Mesendoderm (in vitro differentiated cells): ENCODE results near the gene SEMA4C.

Experiments
- DNase-seq: peaks from one replicate; pipeline ENCODE4 v3.0.0; 2013
- H2AK5ac ChIP-seq: 2 replicates; pipeline ENCODE4 v1.6.1; 2013; ENCODE audit warnings: low read length, inconsistent platforms
- H2BK120ac ChIP-seq: 2 replicates; pipeline ENCODE4 v1.6.1; 2013; ENCODE audit warnings: low read depth, mild to moderate bottlenecking, low read length, moderate library complexity, mixed read lengths
- H2BK15ac ChIP-seq: replicated peaks from 2 replicates; pipeline ENCODE4 v1.6.1; 2013; ENCODE audit warnings: low read depth, mild to moderate bottlenecking, moderate library complexity
- H2BK5ac ChIP-seq: 2 replicates; pipeline ENCODE4 v1.6.1; 2013; ENCODE audit warnings: low read length, inconsistent platforms
- H3K18ac ChIP-seq: 2 replicates; pipeline ENCODE4 v1.6.1; 2013; ENCODE audit warnings: mild to moderate bottlenecking, low read length, mixed read lengths
- H3K23ac ChIP-seq: one replicate; pipeline ENCODE4 v1.6.1; 2013; ENCODE audit warnings: low read length
- H3K27ac ChIP-seq: 2 replicates; pipeline ENCODE4 v1.5.1; 2013; ENCODE audit warnings: low read depth, mild to moderate bottlenecking, inconsistent platforms, low read length, moderate library complexity
- H3K27me3 ChIP-seq: 2 replicates; pipeline ENCODE4 v1.6.1; 2013; ENCODE audit warnings: low read length, control low read depth, mild to moderate bottlenecking, inconsistent platforms; ENCODE audit not compliant: insufficient read depth, poor library complexity
- H3K36me3 ChIP-seq: 2 replicates; pipeline ENCODE4 v1.6.1; 2013; ENCODE audit warnings: low read length, inconsistent platforms; ENCODE audit not compliant: control insufficient read depth, insufficient read depth
- H3K4ac ChIP-seq: one replicate; pipeline ENCODE4 v1.6.1; 2013; ENCODE audit warnings: low read depth, mild to moderate bottlenecking, low read length, moderate library complexity
- H3K4me1 ChIP-seq: 2 replicates; pipeline ENCODE4 v1.6.1; 2013; ENCODE audit warnings: low read depth, low read length, inconsistent platforms; ENCODE audit not compliant: control insufficient read depth
- H3K4me2 ChIP-seq: 2 replicates; pipeline ENCODE4 v1.6.1; 2013; ENCODE audit warnings: low read length
- H3K4me3 ChIP-seq: 2 replicates; pipeline ENCODE4 v1.5.1; 2013; ENCODE audit warnings: mild to moderate bottlenecking, low read length
- H3K56ac ChIP-seq: one replicate; pipeline ENCODE4 v1.6.1; 2013; ENCODE audit warnings: low read length
- H3K79me1 ChIP-seq: 2 replicates; pipeline ENCODE4 v1.6.1; 2013; ENCODE audit warnings: low read length, inconsistent platforms
- H3K79me2 ChIP-seq: 2 replicates; pipeline ENCODE4 v1.6.1; 2013; ENCODE audit warnings: mild to moderate bottlenecking, low read length; ENCODE audit not compliant: control insufficient read depth, insufficient read depth
- H3K9ac ChIP-seq: 2 replicates; pipeline ENCODE4 v1.6.1; 2013; ENCODE audit warnings: low read length, inconsistent platforms
- H4K5ac ChIP-seq: one replicate; pipeline ENCODE4 v1.6.1; 2013; ENCODE audit warnings: low read length
- H4K8ac ChIP-seq: one replicate; pipeline ENCODE4 v1.6.1; 2013; ENCODE audit warnings: low read depth, mild to moderate bottlenecking, control low read depth, low read length, moderate library complexity
- WGBS: extraction: QIAGEN DNeasy Blood & Tissue Kit; methylation state at CpG from one replicate; pipeline ENCODE4 v1.1.7; 2013; ENCODE audit warnings: low lambda C conversion rate, missing lambda C conversion rate; ENCODE audit not compliant: insufficient coverage; ENCODE audit errors: extremely low coverage; 5-methylcytosine and 5-hydroxymethylcytosine counted together

SEMA4C gene

GRCh38 chr2:96841701-96842495 lies 28.0 kb downstream of the SEMA4C start:
- WGBS = no CpG with 5 or more reads among the region's 16 CpGs
- Histone ChIP-seq H3K79me2 (no peaks in the 10 kb centered on the region), H3K56ac (no peak overlapping the region), H2BK5ac (no peak overlapping the region), H3K36me3 (no peaks in the 10 kb centered on the region), H2AK5ac (no peak overlapping the region), H3K27ac (no peak overlapping the region), H2BK15ac (no peak overlapping the region), H3K4me3 (no peak overlapping the region), H3K4me2 (no peak overlapping the region), H3K4me1 (no peaks in the 10 kb centered on the region), H3K23ac (no peak overlapping the region), H2BK120ac (no peak overlapping the region), H4K8ac (no peak overlapping the region), H3K18ac (no peak overlapping the region), H3K27me3 (no peaks in the 10 kb centered on the region), H3K79me1 (no peaks in the 10 kb centered on the region), H3K4ac (no peak overlapping the region), H3K9ac (no peak overlapping the region), H4K5ac (no peak overlapping the region)
- no peak for DNase-seq

- Histone ChIP-seq H3K4me3 (no peak overlapping the region), H2BK5ac (no peak overlapping the region), H3K79me1 (no peaks in the 10 kb centered on the region), H3K27ac (no peak overlapping the region), H3K18ac (no peak overlapping the region), H3K9ac (no peak overlapping the region), H3K4me1 (no peaks in the 10 kb centered on the region), H2BK120ac (no peak overlapping the region), H4K8ac (no peak overlapping the region), H4K5ac (no peak overlapping the region), H3K23ac (no peak overlapping the region), H3K56ac (no peak overlapping the region), H3K36me3 (no peaks in the 10 kb centered on the region), H3K4me2 (no peak overlapping the region), H3K27me3 (no peaks in the 10 kb centered on the region), H2BK15ac (no peak overlapping the region), H3K4ac (no peak overlapping the region), H2AK5ac (no peak overlapping the region), H3K79me2 (no peaks in the 10 kb centered on the region)
- no peak for DNase-seq
- WGBS = no CpG with 5 or more reads among the region's 37 CpGs
Observed at GRCh38 chr2:96839875-96840850, 29.7 kb downstream of the SEMA4C start.

DNA sequence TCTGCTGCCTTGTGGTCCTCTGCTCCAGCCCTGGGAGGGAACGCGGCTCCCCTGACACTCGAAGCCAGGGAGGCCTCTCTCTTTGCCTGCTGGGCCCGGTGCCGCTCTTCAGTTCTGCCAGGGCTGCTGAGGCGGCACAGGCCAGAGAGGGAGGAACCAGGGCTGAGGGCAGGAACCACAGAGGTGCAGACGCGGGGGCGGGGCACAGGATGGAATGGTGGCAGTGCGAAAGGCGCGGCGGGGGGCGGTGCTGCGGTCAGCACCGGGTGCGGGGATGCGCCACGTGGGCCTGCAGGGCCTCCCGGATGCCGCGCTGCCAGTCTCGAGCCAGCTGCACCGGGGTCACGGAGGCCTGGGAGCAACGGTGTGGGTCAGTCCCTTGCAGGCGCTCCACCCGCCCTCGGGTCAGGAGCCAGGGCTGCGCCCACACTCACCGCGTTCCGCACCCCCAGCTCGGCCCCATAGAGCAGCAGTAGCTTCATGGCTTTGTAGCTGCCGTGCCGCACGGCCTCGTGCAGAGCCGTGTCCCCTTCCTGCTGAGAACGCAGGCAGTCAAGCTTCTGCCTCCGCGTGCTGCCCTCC lies 30.5 kb downstream of the SEMA4C start:
- Histone ChIP-seq H2BK5ac (no peak overlapping the region), H4K8ac (no peak overlapping the region), H3K4me3 (no peak overlapping the region), H3K9ac (no peak overlapping the region), H3K79me2 (no peaks in the 10 kb centered on the region), H2AK5ac (no peak overlapping the region), H2BK120ac (no peak overlapping the region), H3K23ac (no peak overlapping the region), H3K36me3 (no peaks in the 10 kb centered on the region), H4K5ac (no peak overlapping the region), H3K27ac (no peak overlapping the region), H3K4me1 (no peaks in the 10 kb centered on the region), H3K27me3 (no peaks in the 10 kb centered on the region), H2BK15ac (no peak overlapping the region), H3K4me2 (no peak overlapping the region), H3K56ac (no peak overlapping the region), H3K79me1 (no peaks in the 10 kb centered on the region), H3K4ac (no peak overlapping the region), H3K18ac (no peak overlapping the region)
- no peak for DNase-seq
- WGBS = no CpG with 5 or more reads among the region's 42 CpGs

GRCh38 chr2:96838345-96839292 lies 31.3 kb downstream of the SEMA4C start:
- no peak overlapping the region for H3K23ac ChIP-seq
- no peak overlapping the region for H3K4ac ChIP-seq
- no CpG with 5 or more reads among the region's 23 CpGs for WGBS
- H2BK5ac ChIP-seq = no peak overlapping the region
- H3K4me1 ChIP-seq = no peaks in the 10 kb centered on the region
- no peak overlapping the region for H3K9ac ChIP-seq
- no peak overlapping the region for H3K4me3 ChIP-seq
- no peak overlapping the region for H4K8ac ChIP-seq
- H3K36me3 ChIP-seq = no peaks in the 10 kb centered on the region
- no peak overlapping the region for H2BK120ac ChIP-seq
- no peak overlapping the region for H3K27ac ChIP-seq
- no peak overlapping the region for H4K5ac ChIP-seq
- H3K56ac ChIP-seq = no peak overlapping the region
- H3K18ac ChIP-seq = no peak overlapping the region
- no peaks in the 10 kb centered on the region for H3K27me3 ChIP-seq
- no peaks in the 10 kb centered on the region for H3K79me2 ChIP-seq
- no peak for DNase-seq
- H2AK5ac ChIP-seq = no peak overlapping the region
- H3K4me2 ChIP-seq = no peak overlapping the region
- no peak overlapping the region for H2BK15ac ChIP-seq
- no peaks in the 10 kb centered on the region for H3K79me1 ChIP-seq

GRCh38 chr2:96837575-96837974 lies 32.3 kb downstream of the SEMA4C start:
- H3K79me2 ChIP-seq = no peaks in the 10 kb centered on the region
- WGBS = no CpG with 5 or more reads among the region's 9 CpGs
- H3K36me3 ChIP-seq = no peaks in the 10 kb centered on the region
- DNase-seq = no peak
- no peak overlapping the region for H3K56ac ChIP-seq
- no peak overlapping the region for H4K8ac ChIP-seq
- no peak overlapping the region for H3K27ac ChIP-seq
- H3K4me2 ChIP-seq = no peak overlapping the region
- no peak overlapping the region for H3K4me3 ChIP-seq
- H2BK120ac ChIP-seq = no peak overlapping the region
- no peak overlapping the region for H3K4ac ChIP-seq
- H3K9ac ChIP-seq = no peak overlapping the region
- no peak overlapping the region for H3K23ac ChIP-seq
- H3K4me1 ChIP-seq = no peaks in the 10 kb centered on the region
- no peak overlapping the region for H2BK15ac ChIP-seq
- H3K79me1 ChIP-seq = no peaks in the 10 kb centered on the region
- no peak overlapping the region for H3K18ac ChIP-seq
- no peaks in the 10 kb centered on the region for H3K27me3 ChIP-seq
- H2AK5ac ChIP-seq = no peak overlapping the region
- no peak overlapping the region for H4K5ac ChIP-seq
- H2BK5ac ChIP-seq = no peak overlapping the region
